ENCODE measurements around the gene ZMYM4.

Gene ZMYM4

GRCh38 chr1:35288761-35289160, 20.3 kb downstream of the ZMYM4 start:
- Histone ChIP-seq H3K9me3 (ENCODE audit: control insufficient read depth, low read length) (no peaks in the 10 kb centered on the region), H3K4me3 (ENCODE audit: insufficient read depth, low read depth, low read length, poor library complexity, severe bottlenecking) (no peak overlapping the region), H3K4me1 (ENCODE audit: control insufficient read depth, insufficient read depth, low read length, poor library complexity, severe bottlenecking) (no peaks in the 10 kb centered on the region), H3K36me3 (ENCODE audit: control insufficient read depth, insufficient read depth, low read length) (no peaks in the 10 kb centered on the region), H3K27me3 (replicated peaks; ENCODE audit: control insufficient read depth, insufficient read depth, low read length, poor library complexity, severe bottlenecking) (no peaks in the 10 kb centered on the region), H3K27ac (ENCODE audit: insufficient read depth, low read length, poor library complexity, severe bottlenecking) (no peak overlapping the region)
- no peak for DNase-seq

- Histone ChIP-seq H3K4me1 (ENCODE audit: control insufficient read depth, insufficient read depth, low read length, poor library complexity, severe bottlenecking) (no peaks in the 10 kb centered on the region), H3K27ac (ENCODE audit: insufficient read depth, low read length, poor library complexity, severe bottlenecking) (no peak overlapping the region), H3K27me3 (replicated peaks; ENCODE audit: control insufficient read depth, insufficient read depth, low read length, poor library complexity, severe bottlenecking) (no peaks in the 10 kb centered on the region), H3K4me3 (ENCODE audit: insufficient read depth, low read depth, low read length, poor library complexity, severe bottlenecking) (no peak overlapping the region), H3K36me3 (ENCODE audit: control insufficient read depth, insufficient read depth, low read length) (no peaks in the 10 kb centered on the region), H3K9me3 (ENCODE audit: control insufficient read depth, low read length) (no peaks in the 10 kb centered on the region)
- DNase-seq = no peak
Measured at GRCh38 chr1:35290452-35290851, 21.9 kb downstream of the ZMYM4 start.

GRCh38 chr1:35294809-35295208, 26.3 kb downstream of the ZMYM4 start:
- Histone ChIP-seq H3K4me3 (ENCODE audit: insufficient read depth, low read depth, low read length, poor library complexity, severe bottlenecking) (no peak overlapping the region), H3K9me3 (ENCODE audit: control insufficient read depth, low read length) (no peaks in the 10 kb centered on the region), H3K27me3 (replicated peaks; ENCODE audit: control insufficient read depth, insufficient read depth, low read length, poor library complexity, severe bottlenecking) (no peaks in the 10 kb centered on the region), H3K4me1 (ENCODE audit: control insufficient read depth, insufficient read depth, low read length, poor library complexity, severe bottlenecking) (no peaks in the 10 kb centered on the region), H3K27ac (ENCODE audit: insufficient read depth, low read length, poor library complexity, severe bottlenecking) (no peak overlapping the region), H3K36me3 (ENCODE audit: control insufficient read depth, insufficient read depth, low read length) (no peaks in the 10 kb centered on the region)
- no peak for DNase-seq

- no peak for DNase-seq
- no peak overlapping the region for H3K27ac ChIP-seq (ENCODE audit: insufficient read depth, low read length, poor library complexity, severe bottlenecking)
- no peaks in the 10 kb centered on the region for H3K36me3 ChIP-seq (ENCODE audit: control insufficient read depth, insufficient read depth, low read length)
- no peaks in the 10 kb centered on the region for H3K27me3 ChIP-seq (replicated peaks; ENCODE audit: control insufficient read depth, insufficient read depth, low read length, poor library complexity, severe bottlenecking)
- no peaks in the 10 kb centered on the region for H3K4me1 ChIP-seq (ENCODE audit: control insufficient read depth, insufficient read depth, low read length, poor library complexity, severe bottlenecking)
- no peak overlapping the region for H3K4me3 ChIP-seq (ENCODE audit: insufficient read depth, low read depth, low read length, poor library complexity, severe bottlenecking)
- no peaks in the 10 kb centered on the region for H3K9me3 ChIP-seq (ENCODE audit: control insufficient read depth, low read length)
Measured at GRCh38 chr1:35297886-35298285, 29.4 kb downstream of the ZMYM4 start.

GRCh38 chr1:35298464-35298863, 30.0 kb downstream of the ZMYM4 start:
- Histone ChIP-seq H3K27ac (ENCODE audit: insufficient read depth, low read length, poor library complexity, severe bottlenecking) (no peak overlapping the region), H3K4me1 (ENCODE audit: control insufficient read depth, insufficient read depth, low read length, poor library complexity, severe bottlenecking) (no peaks in the 10 kb centered on the region), H3K27me3 (replicated peaks; ENCODE audit: control insufficient read depth, insufficient read depth, low read length, poor library complexity, severe bottlenecking) (no peaks in the 10 kb centered on the region), H3K36me3 (ENCODE audit: control insufficient read depth, insufficient read depth, low read length) (no peaks in the 10 kb centered on the region), H3K4me3 (ENCODE audit: insufficient read depth, low read depth, low read length, poor library complexity, severe bottlenecking) (no peak overlapping the region), H3K9me3 (ENCODE audit: control insufficient read depth, low read length) (no peaks in the 10 kb centered on the region)
- DNase-seq = peak in 1 of 3 donors; percentile 1

DNA sequence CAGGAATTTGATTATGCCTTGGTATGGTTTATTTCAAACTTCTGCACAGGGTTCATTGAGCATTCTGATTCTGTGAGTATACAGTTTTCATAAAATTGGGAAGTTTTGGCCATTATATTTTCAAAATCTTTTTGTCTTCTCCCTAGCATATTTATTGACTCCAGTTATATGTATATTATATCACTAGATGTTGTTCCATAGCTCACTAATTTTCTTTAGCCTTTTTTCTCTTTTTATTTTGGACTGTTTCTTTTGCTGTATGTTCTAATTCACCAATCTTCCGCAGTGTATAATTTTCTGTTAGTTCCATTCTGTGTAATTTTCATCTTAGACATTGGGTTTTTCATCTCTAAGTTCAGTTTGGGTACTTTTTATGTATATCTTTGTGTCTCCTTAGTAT, 31.9 kb downstream of the ZMYM4 start:
- Histone ChIP-seq H3K4me3 (ENCODE audit: insufficient read depth, low read depth, low read length, poor library complexity, severe bottlenecking) (no peak overlapping the region), H3K27ac (ENCODE audit: insufficient read depth, low read length, poor library complexity, severe bottlenecking) (no peak overlapping the region), H3K27me3 (replicated peaks; ENCODE audit: control insufficient read depth, insufficient read depth, low read length, poor library complexity, severe bottlenecking) (no peaks in the 10 kb centered on the region), H3K36me3 (ENCODE audit: control insufficient read depth, insufficient read depth, low read length) (no peaks in the 10 kb centered on the region), H3K4me1 (ENCODE audit: control insufficient read depth, insufficient read depth, low read length, poor library complexity, severe bottlenecking) (no peaks in the 10 kb centered on the region), H3K9me3 (ENCODE audit: control insufficient read depth, low read length) (no peaks in the 10 kb centered on the region)
- DNase-seq = no peak

GRCh38 chr1:35301674-35302392, 33.3 kb downstream of the ZMYM4 start:
- Histone ChIP-seq H3K9me3 (ENCODE audit: control insufficient read depth, low read length) (no peaks in the 10 kb centered on the region), H3K27me3 (replicated peaks; ENCODE audit: control insufficient read depth, insufficient read depth, low read length, poor library complexity, severe bottlenecking) (no peaks in the 10 kb centered on the region), H3K36me3 (ENCODE audit: control insufficient read depth, insufficient read depth, low read length) (no peaks in the 10 kb centered on the region), H3K4me1 (ENCODE audit: control insufficient read depth, insufficient read depth, low read length, poor library complexity, severe bottlenecking) (no peaks in the 10 kb centered on the region), H3K4me3 (ENCODE audit: insufficient read depth, low read depth, low read length, poor library complexity, severe bottlenecking) (no peak overlapping the region), H3K27ac (ENCODE audit: insufficient read depth, low read length, poor library complexity, severe bottlenecking) (no peak overlapping the region)
- DNase-seq = no peak

DNA sequence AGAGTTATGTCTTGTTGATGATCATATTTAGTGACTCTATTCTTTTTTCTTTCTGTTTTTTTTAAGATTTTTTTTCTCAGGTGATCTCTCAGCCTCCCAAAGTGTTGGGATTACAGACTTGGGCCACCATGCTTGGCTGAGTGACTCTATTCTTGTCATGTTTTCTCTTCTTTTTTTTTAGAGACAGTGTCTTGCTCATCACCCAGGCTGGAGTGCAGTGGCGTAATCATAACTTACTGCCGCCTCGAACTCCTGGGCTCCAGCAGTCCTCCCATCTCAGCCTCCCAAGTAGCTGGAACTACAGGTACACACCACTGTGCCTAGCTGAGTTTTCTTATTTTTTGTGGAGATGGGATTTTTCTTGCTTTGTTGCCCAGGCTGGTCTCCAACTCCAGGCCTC, 36.9 kb downstream of the ZMYM4 start:
- Histone ChIP-seq H3K27me3 (replicated peaks; ENCODE audit: control insufficient read depth, insufficient read depth, low read length, poor library complexity, severe bottlenecking) (no peaks in the 10 kb centered on the region), H3K27ac (ENCODE audit: insufficient read depth, low read length, poor library complexity, severe bottlenecking) (no peak overlapping the region), H3K4me1 (ENCODE audit: control insufficient read depth, insufficient read depth, low read length, poor library complexity, severe bottlenecking) (no peaks in the 10 kb centered on the region), H3K4me3 (ENCODE audit: insufficient read depth, low read depth, low read length, poor library complexity, severe bottlenecking) (no peak overlapping the region), H3K36me3 (ENCODE audit: control insufficient read depth, insufficient read depth, low read length) (peaks cover 4% of the 10 kb centered on the region), H3K9me3 (ENCODE audit: control insufficient read depth, low read length) (no peaks in the 10 kb centered on the region)
- DNase-seq = no peak

- H3K4me1 ChIP-seq (ENCODE audit: control insufficient read depth, insufficient read depth, low read length, poor library complexity, severe bottlenecking) = no peaks in the 10 kb centered on the region
- no peak for DNase-seq
- H3K27me3 ChIP-seq (replicated peaks; ENCODE audit: control insufficient read depth, insufficient read depth, low read length, poor library complexity, severe bottlenecking) = no peaks in the 10 kb centered on the region
- no peak overlapping the region for H3K27ac ChIP-seq (ENCODE audit: insufficient read depth, low read length, poor library complexity, severe bottlenecking)
- no peak overlapping the region for H3K4me3 ChIP-seq (ENCODE audit: insufficient read depth, low read depth, low read length, poor library complexity, severe bottlenecking)
- no peaks in the 10 kb centered on the region for H3K9me3 ChIP-seq (ENCODE audit: control insufficient read depth, low read length)
- H3K36me3 ChIP-seq (ENCODE audit: control insufficient read depth, insufficient read depth, low read length) = no peaks in the 10 kb centered on the region
Measured at GRCh38 chr1:35315649-35316048, 47.1 kb downstream of the ZMYM4 start.

DNA sequence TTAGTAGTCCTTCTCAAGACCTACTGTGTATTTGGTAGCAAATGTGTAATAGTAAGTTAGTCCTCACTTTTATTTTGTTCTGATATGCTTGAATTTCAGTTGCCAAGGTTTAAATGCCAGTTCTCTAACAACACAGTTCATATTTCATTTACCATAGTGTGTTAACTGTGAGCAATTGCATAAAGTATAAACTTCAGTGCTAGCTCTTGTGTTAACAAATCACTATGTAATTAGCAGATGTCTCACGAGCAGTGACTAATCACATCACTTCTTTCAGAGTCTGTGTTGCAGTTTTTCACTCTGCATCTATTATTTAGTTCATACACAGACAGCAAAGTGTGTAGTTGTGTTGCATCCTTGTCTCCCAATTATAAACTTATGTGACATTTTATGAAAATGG, 47.8 kb downstream of the ZMYM4 start:
- Histone ChIP-seq H3K4me3 (ENCODE audit: insufficient read depth, low read depth, low read length, poor library complexity, severe bottlenecking) (no peak overlapping the region), H3K27ac (ENCODE audit: insufficient read depth, low read length, poor library complexity, severe bottlenecking) (no peak overlapping the region), H3K36me3 (ENCODE audit: control insufficient read depth, insufficient read depth, low read length) (no peaks in the 10 kb centered on the region), H3K4me1 (ENCODE audit: control insufficient read depth, insufficient read depth, low read length, poor library complexity, severe bottlenecking) (no peaks in the 10 kb centered on the region), H3K27me3 (replicated peaks; ENCODE audit: control insufficient read depth, insufficient read depth, low read length, poor library complexity, severe bottlenecking) (no peaks in the 10 kb centered on the region), H3K9me3 (ENCODE audit: control insufficient read depth, low read length) (no peaks in the 10 kb centered on the region)
- DNase-seq = no peak
